H1 (cell line): Measurements from ENCODE around the gene KIF21A. TPM values are rescaled to one million over a fixed set of nuclear protein-coding genes. Genes with fewer than 3 reads are reported as not detected.

Experiments used
- CTCF ChIA-PET: fragments of 300-600 bp; sonication (Branson Sonifier 250); formaldehyde crosslinking; loops from one replicate; lab custom pipeline; 2021; ENCODE audit not compliant: partially characterized antibody; lab: Charles Lee
- POLR2A ChIA-PET: fragments of 300-600 bp; sonication (Branson Sonifier 250); formaldehyde crosslinking; loops from one replicate; lab custom pipeline; 2021; ENCODE audit warnings: inconsistent platforms; ENCODE audit not compliant: partially characterized antibody; lab: Charles Lee
- DNase-seq, 2 experiments: peaks; one replicate each; pipeline versions ENCODE4 v3.0.0 to v3.0.0-alpha.2; 2010 to 2022; ENCODE audit warnings: low spot score in 2 of 2, low read depth in 1 of 2, mixed read lengths in 1 of 2
- FAIRE-seq: peaks from 2 replicates; lab custom pipeline; 2011; peaks lifted over from hg19 to GRCh38; lab: Jason Lieb, UNC
- H2AFZ ChIP-seq: 2 replicates; pipeline ENCODE4 v1.8.1; 2012; ENCODE audit warnings: low read length, inconsistent platforms
- H2AK5ac ChIP-seq: 2 replicates; pipeline ENCODE4 v1.6.1; 2013; ENCODE audit warnings: low read depth, low read length
- H2BK120ac ChIP-seq: replicated peaks from 2 replicates; pipeline ENCODE3; 2013; ENCODE audit warnings: low read depth, low read length, inconsistent platforms
- H2BK12ac ChIP-seq: 2 replicates; pipeline ENCODE4 v1.6.1; 2013; ENCODE audit warnings: low read depth, low read length
- H2BK15ac ChIP-seq: 2 replicates; pipeline ENCODE4 v1.6.1; 2013; ENCODE audit warnings: low read length
- H2BK20ac ChIP-seq: 2 replicates; pipeline ENCODE4 v1.6.1; 2013; ENCODE audit warnings: low read length
- H2BK5ac ChIP-seq: 2 replicates; pipeline ENCODE4 v1.6.1; 2013; ENCODE audit warnings: low read depth, low read length
- H3K14ac ChIP-seq: 2 replicates; pipeline ENCODE4 v1.6.1; 2013; ENCODE audit warnings: inconsistent platforms; ENCODE audit not compliant: insufficient read length
- H3K18ac ChIP-seq: 2 replicates; pipeline ENCODE4 v1.6.1; 2013; ENCODE audit warnings: low read length; ENCODE audit errors: extremely low read depth
- H3K23ac ChIP-seq: 2 replicates; pipeline ENCODE4 v1.6.1; 2013; ENCODE audit warnings: inconsistent platforms; ENCODE audit not compliant: insufficient read length
- H3K23me2 ChIP-seq: 2 replicates; pipeline ENCODE4 v1.6.1; 2013; ENCODE audit warnings: low read depth, low read length
- H3K27ac ChIP-seq: 2 replicates; pipeline ENCODE4 v1.6.1; 2011; ENCODE audit warnings: low read depth, low read length, inconsistent platforms
- H3K27me3 ChIP-seq, 4 experiments: replicated peaks in 1 of 4; 1 replicate in 1 of 4; 2 replicates in 3 of 4; pipeline versions ENCODE4 v1.6.1 to v1.8.1; 2011 to 2013; ENCODE audit warnings: low read length in 3 of 4, mild to moderate bottlenecking in 3 of 4, inconsistent platforms in 2 of 4, mixed read lengths in 2 of 4, moderate library complexity in 1 of 4; ENCODE audit not compliant: control insufficient read depth in 3 of 4, insufficient read depth in 3 of 4; ENCODE audit errors: extremely low read depth in 1 of 4
- H3K36me3 ChIP-seq, 4 experiments: 2 replicates each; pipeline versions ENCODE4 v1.6.1 to v1.8.1; 2011 to 2013; ENCODE audit warnings: mild to moderate bottlenecking in 4 of 4, low read length in 3 of 4, moderate library complexity in 2 of 4, control low read depth in 1 of 4, inconsistent platforms in 1 of 4; ENCODE audit not compliant: insufficient read depth in 4 of 4, control insufficient read depth in 2 of 4
- H3K4ac ChIP-seq: replicated peaks from 2 replicates; pipeline ENCODE3; 2013; ENCODE audit warnings: low read length, low read depth, mixed read lengths, inconsistent platforms; ENCODE audit not compliant: insufficient read length
- H3K4me1 ChIP-seq, 4 experiments: replicated peaks in 1 of 4; 1 replicate in 1 of 4; 2 replicates in 3 of 4; pipeline versions ENCODE4 v1.6.1 to v1.8.1; 2011 to 2013; ENCODE audit warnings: low read length in 3 of 4, inconsistent platforms in 2 of 4, mixed read lengths in 1 of 4; ENCODE audit not compliant: insufficient read depth in 4 of 4, control insufficient read depth in 3 of 4
- H3K4me2 ChIP-seq, 2 experiments: 2 replicates each; pipeline versions ENCODE4 v1.6.1 to v1.8.1; 2011 to 2013; ENCODE audit warnings: low read depth in 2 of 2, low read length in 2 of 2, control low read depth in 1 of 2, inconsistent platforms in 1 of 2, mild to moderate bottlenecking in 1 of 2; ENCODE audit not compliant: insufficient read depth in 1 of 2
- H3K4me3 ChIP-seq, 4 experiments: fragments of 200-600, 300-600 bp in 1 of 4; sonication (generic), shearing (Covaris generic), sonication (Bioruptor Twin) in 1 of 4; 2 replicates each; pipeline versions ENCODE4 v1.5.1 to v1.8.1; 2011 to 2016; ENCODE audit warnings: low read length in 4 of 4, low read depth in 3 of 4, control low read depth in 2 of 4, inconsistent platforms in 2 of 4, mild to moderate bottlenecking in 2 of 4, mixed read lengths in 1 of 4, moderate library complexity in 1 of 4; ENCODE audit not compliant: insufficient read depth in 2 of 4; ENCODE audit errors: extremely low read depth in 1 of 4
- H3K56ac ChIP-seq: replicated peaks from 2 replicates; pipeline ENCODE3; 2013; ENCODE audit warnings: low read depth, mild to moderate bottlenecking, mixed read lengths, low read length, inconsistent platforms; ENCODE audit not compliant: insufficient read length
- H3K79me1 ChIP-seq: 2 replicates; pipeline ENCODE4 v1.6.1; 2013; ENCODE audit warnings: low read depth, low read length, control low read depth
- H3K79me2 ChIP-seq, 2 experiments: 2 replicates each; pipeline versions ENCODE4 v1.6.1 to v1.8.1; 2012 to 2013; ENCODE audit warnings: low read length in 2 of 2, mild to moderate bottlenecking in 2 of 2, inconsistent platforms in 1 of 2; ENCODE audit not compliant: insufficient read depth in 2 of 2, control insufficient read depth in 1 of 2
- H3K9ac ChIP-seq, 4 experiments: replicated peaks in 1 of 4; 1 replicate in 1 of 4; 2 replicates in 3 of 4; pipeline versions ENCODE4 v1.6.1 to v1.8.1; 2011 to 2013; ENCODE audit warnings: low read depth in 3 of 4, low read length in 3 of 4, control low read depth in 2 of 4, mild to moderate bottlenecking in 2 of 4, moderate library complexity in 2 of 4, inconsistent platforms in 1 of 4; ENCODE audit errors: extremely low read depth in 1 of 4
- H3K9me3 ChIP-seq, 2 experiments: 2 replicates each; pipeline versions ENCODE4 v1.6.1 to v1.8.1; 2012 to 2013; ENCODE audit warnings: mild to moderate bottlenecking in 2 of 2, moderate library complexity in 2 of 2, control low read depth in 1 of 2, inconsistent platforms in 1 of 2, low read depth in 1 of 2, low read length in 1 of 2, mixed read lengths in 1 of 2; ENCODE audit not compliant: insufficient read depth in 2 of 2
- H4K20me1 ChIP-seq, 2 experiments: replicated peaks in 1 of 2; 2 replicates each; pipeline versions ENCODE3 to v1.8.1; 2011 to 2013; ENCODE audit warnings: inconsistent platforms in 2 of 2, low read length in 2 of 2, mild to moderate bottlenecking in 1 of 2; ENCODE audit not compliant: insufficient read depth in 2 of 2, control insufficient read depth in 1 of 2
- H4K5ac ChIP-seq: 2 replicates; pipeline ENCODE4 v1.6.1; 2013; ENCODE audit warnings: low read length, low read depth, mixed read lengths, inconsistent platforms; ENCODE audit not compliant: insufficient read length
- H4K8ac ChIP-seq: 2 replicates; pipeline ENCODE4 v1.8.0; 2013; ENCODE audit warnings: mild to moderate bottlenecking, moderate library complexity, low read length, inconsistent platforms; ENCODE audit not compliant: insufficient read depth; ENCODE audit errors: extremely low read depth
- H4K91ac ChIP-seq: replicated peaks from 2 replicates; pipeline ENCODE3; 2013; ENCODE audit warnings: low read length, mixed read lengths, inconsistent platforms; ENCODE audit not compliant: insufficient read length
- CEBPB ChIP-seq: IDR thresholded peaks from 2 replicates; pipeline ENCODE4 v1.6.1; 2012; ENCODE audit warnings: low read depth, low read length
- FOSL1 ChIP-seq: IDR thresholded peaks from 2 replicates; pipeline ENCODE4 v1.6.1; 2011; ENCODE audit warnings: mild to moderate bottlenecking, low read depth, low read length, moderate library complexity; ENCODE audit not compliant: insufficient read depth
- HDAC2 ChIP-seq, 2 experiments: fragments of 300-600 bp in 1 of 2; sonication (generic) in 1 of 2; IDR thresholded peaks; 2 replicates each; pipeline ENCODE4 v1.6.1; 2011 to 2012; ENCODE audit warnings: low read depth in 2 of 2, low read length in 2 of 2, mild to moderate bottlenecking in 2 of 2, moderate library complexity in 2 of 2, borderline replicate concordance in 1 of 2, inconsistent platforms in 1 of 2
- HDAC6 ChIP-seq: IDR thresholded peaks from one replicate; pipeline ENCODE4 v1.7.1; 2012; ENCODE audit warnings: low read depth, mild to moderate bottlenecking, inconsistent platforms, low read length, moderate library complexity
- MAFK ChIP-seq: IDR thresholded peaks from 2 replicates; pipeline ENCODE4 v1.6.1; 2012; ENCODE audit warnings: low read depth, mild to moderate bottlenecking, improper control_type of control experiment, low read length
- NRF1 ChIP-seq: IDR thresholded peaks from 2 replicates; pipeline ENCODE4 v1.6.1; 2011; ENCODE audit warnings: mild to moderate bottlenecking, low read depth, low read length, improper control_type of control experiment
- RBBP5 ChIP-seq: IDR thresholded peaks from 2 replicates; pipeline ENCODE4 v1.7.1; 2012; ENCODE audit warnings: low read depth, mild to moderate bottlenecking, inconsistent platforms, low read length, moderate library complexity, borderline replicate concordance
- TAF7 ChIP-seq: optimal IDR thresholded peaks from 2 replicates; pipeline ENCODE3; 2011; ENCODE audit warnings: low read depth, mild to moderate bottlenecking, inconsistent platforms, low read length, moderate library complexity, borderline replicate concordance
- polyA plus RNA-seq, 7 experiments: library from polyadenylated mRNA; depleted of rRNA in 3 of 7; stranded (reverse) in 5 of 7; unstranded in 2 of 7; fragments of >200 nt in 5 of 7; fragments of 200-250 nt in 2 of 7; gene quantifications; 1 replicate in 5 of 7; 2 replicates in 1 of 7; 4 replicates in 1 of 7; pipeline versions ENCODE4 v1.2.1 to v1.2.3, GENCODE V29; 2011 to 2013; ENCODE audit warnings: missing spikeins in 2 of 7, mixed read lengths in 2 of 7
- total RNA-seq: library from RNA; stranded (reverse); fragmentation: NEBNext Ultra II Directional; extraction: Animal tissue kit (Norgen Biotek cat#: 25700); gene quantifications from 2 replicates; pipeline ENCODE4 v1.2.1, GENCODE V29; 2021
- TF ChIP-seq, protein P1 (sequence below): IDR thresholded peaks from 2 replicates; pipeline ENCODE4 v1.6.1; 2011; ENCODE audit warnings: low read length, improper control_type of control experiment
- TF ChIP-seq, protein P2 (sequence below): IDR thresholded peaks from 2 replicates; pipeline ENCODE4 v1.6.1; 2012; ENCODE audit warnings: low read length, inconsistent platforms

The KIF21A gene
- total and polyA plus RNA-seq, 2 of the 8 experiments (the other 6 are each of a cell fraction or from before 2014, with no cell fraction given) = 10.0 to 26.0 TPM

DNA sequence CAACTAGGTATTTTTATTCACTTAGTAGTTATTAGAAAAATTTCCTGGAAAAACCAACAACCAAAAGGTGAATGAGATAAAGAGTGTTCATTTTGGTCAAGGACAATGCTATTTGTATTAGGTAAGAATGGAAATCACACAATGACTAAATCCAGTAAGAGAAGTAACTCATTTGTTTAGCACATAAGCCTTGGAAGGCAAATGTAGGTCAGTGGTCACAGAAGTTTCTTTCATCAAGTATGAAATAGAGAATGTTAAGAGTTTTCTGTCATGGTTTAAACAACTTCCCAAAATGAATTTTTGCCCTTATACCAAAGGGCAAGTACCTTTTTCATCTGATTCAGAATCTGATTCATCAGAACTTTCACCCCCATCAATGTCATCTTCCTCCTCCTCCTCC lies 101.7 kb downstream of the KIF21A start:
- Histone ChIP-seq H2BK12ac (no peak overlapping the region), H2BK20ac (no peak overlapping the region), H2BK5ac (no peak overlapping the region), H3K14ac (no peak overlapping the region), H3K56ac (no peak overlapping the region), H2BK120ac (no peak overlapping the region), H2AFZ (no peak overlapping the region), H3K4me1 (0 out of 7 replicates have a peak, but pooled peaks cover 0 to 2% (median 0%) of the 10 kb centered on the region in 4 experiments), H4K8ac (no peak overlapping the region), H4K91ac (no peak overlapping the region), H3K9me3 (no peaks in the 10 kb centered on the region), H3K36me3 (no peaks in the 10 kb centered on the region), H3K23me2 (no peaks in the 10 kb centered on the region), H3K9ac (no peak overlapping the region), H3K4ac (no peak overlapping the region), H3K79me1 (no peaks in the 10 kb centered on the region), H3K27me3 (no peaks in the 10 kb centered on the region), H3K18ac (no peak overlapping the region), H2BK15ac (no peak overlapping the region), H3K27ac (no peak overlapping the region), H3K4me3 (no peak overlapping the region), H4K20me1 (peaks cover 0 to 1% of the 10 kb centered on the region in 2 experiments), H3K23ac (no peak overlapping the region), H2AK5ac (no peak overlapping the region), H4K5ac (no peak overlapping the region), H3K4me2 (no peak overlapping the region), H3K79me2 (no peaks in the 10 kb centered on the region)
- DNase-seq (no peak), FAIRE-seq (no peak)
- ChIA-PET POLR2A (no interaction called here), CTCF (no interaction called here)
- TF ChIP-seq FOSL1 (no peak), RBBP5 (no peak), MAFK (no peak), CEBPB (no peak), HDAC6 (no peak), HDAC2 (IDR thresholded peaks at IDR 0.05; ENCODE audit: borderline replicate concordance in 1 of 2, low read depth in 2 of 2, low read length in 2 of 2) (no peak), NRF1 (no peak), TAF7 (no peak)
- TF ChIP-seq, protein P1, sequence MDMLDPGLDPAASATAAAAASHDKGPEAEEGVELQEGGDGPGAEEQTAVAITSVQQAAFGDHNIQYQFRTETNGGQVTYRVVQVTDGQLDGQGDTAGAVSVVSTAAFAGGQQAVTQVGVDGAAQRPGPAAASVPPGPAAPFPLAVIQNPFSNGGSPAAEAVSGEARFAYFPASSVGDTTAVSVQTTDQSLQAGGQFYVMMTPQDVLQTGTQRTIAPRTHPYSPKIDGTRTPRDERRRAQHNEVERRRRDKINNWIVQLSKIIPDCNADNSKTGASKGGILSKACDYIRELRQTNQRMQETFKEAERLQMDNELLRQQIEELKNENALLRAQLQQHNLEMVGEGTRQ = no peak
- TF ChIP-seq, protein P2, sequence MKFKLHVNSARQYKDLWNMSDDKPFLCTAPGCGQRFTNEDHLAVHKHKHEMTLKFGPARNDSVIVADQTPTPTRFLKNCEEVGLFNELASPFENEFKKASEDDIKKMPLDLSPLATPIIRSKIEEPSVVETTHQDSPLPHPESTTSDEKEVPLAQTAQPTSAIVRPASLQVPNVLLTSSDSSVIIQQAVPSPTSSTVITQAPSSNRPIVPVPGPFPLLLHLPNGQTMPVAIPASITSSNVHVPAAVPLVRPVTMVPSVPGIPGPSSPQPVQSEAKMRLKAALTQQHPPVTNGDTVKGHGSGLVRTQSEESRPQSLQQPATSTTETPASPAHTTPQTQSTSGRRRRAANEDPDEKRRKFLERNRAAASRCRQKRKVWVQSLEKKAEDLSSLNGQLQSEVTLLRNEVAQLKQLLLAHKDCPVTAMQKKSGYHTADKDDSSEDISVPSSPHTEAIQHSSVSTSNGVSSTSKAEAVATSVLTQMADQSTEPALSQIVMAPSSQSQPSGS = no peak
